ENCODE data around the gene STK10. TPM values are rescaled to one million over a fixed set of nuclear protein-coding genes. Genes with fewer than 3 reads are reported as not detected.

STK10 gene
- total and polyA plus RNA-seq, 2 of the 8 experiments (the other 6 are each of a cell fraction or from before 2014, with no cell fraction given), result 10.5 to 21.4 TPM

DNA sequence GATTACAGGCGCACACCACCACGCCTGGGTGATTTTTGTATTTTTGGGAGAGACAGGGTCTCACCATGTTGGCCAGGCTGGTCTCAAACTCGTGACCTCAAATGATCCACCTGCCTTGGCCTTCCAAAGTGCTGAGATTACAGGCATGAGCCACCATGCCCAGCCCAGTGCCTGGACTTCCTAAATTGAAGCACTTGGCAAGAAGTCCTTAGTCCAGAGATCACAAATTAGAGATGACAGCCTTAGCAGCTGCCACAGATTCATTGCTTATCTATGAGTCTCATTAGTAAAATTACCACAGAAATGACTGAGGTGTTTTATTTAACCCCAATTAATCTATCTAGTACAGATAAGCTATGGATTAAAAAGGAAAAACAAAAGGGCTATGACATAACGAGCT, 25.1 kb upstream of the STK10 start:
- DNase-seq (ENCODE audit: low read depth in 1 of 2, low spot score in 2 of 2) (no peak), FAIRE-seq (no peak)
- Histone ChIP-seq H3K9ac (replicated peaks in 1 of 4; ENCODE audit: extremely low read depth in 1 of 4, low read depth in 3 of 4, low read length in 3 of 4) (no peak overlapping the region), H3K27me3 (replicated peaks in 1 of 4; ENCODE audit: control insufficient read depth in 3 of 4, extremely low read depth in 1 of 4, insufficient read depth in 3 of 4, low read length in 3 of 4) (no peaks in the 10 kb centered on the region), H3K27ac (ENCODE audit: low read depth, low read length) (no peak overlapping the region), H4K91ac (replicated peaks; ENCODE audit: insufficient read length, low read length) (no peak overlapping the region), H2BK15ac (ENCODE audit: low read length) (no peak overlapping the region), H3K36me3 (ENCODE audit: control insufficient read depth in 2 of 4, insufficient read depth in 4 of 4, low read length in 3 of 4) (peaks cover 5 to 31% (median 16%) of the 10 kb centered on the region in 4 experiments), H2BK5ac (ENCODE audit: low read depth, low read length) (no peak overlapping the region), H3K18ac (ENCODE audit: extremely low read depth, low read length) (no peak overlapping the region), H3K23me2 (ENCODE audit: low read depth, low read length) (no peaks in the 10 kb centered on the region), H2AFZ (ENCODE audit: low read length) (no peak overlapping the region), H3K56ac (replicated peaks; ENCODE audit: insufficient read length, low read depth, low read length) (no peak overlapping the region), H2BK12ac (ENCODE audit: low read depth, low read length) (no peak overlapping the region), H4K20me1 (replicated peaks in 1 of 2; ENCODE audit: control insufficient read depth in 1 of 2, insufficient read depth in 2 of 2, low read length in 2 of 2) (peaks cover 0 to 3% of the 10 kb centered on the region in 2 experiments), H4K5ac (ENCODE audit: insufficient read length, low read depth, low read length) (no peak overlapping the region), H3K4me2 (ENCODE audit: insufficient read depth in 1 of 2, low read depth in 2 of 2, low read length in 2 of 2) (no peak overlapping the region), H3K14ac (ENCODE audit: insufficient read length) (no peak overlapping the region), H4K8ac (ENCODE audit: extremely low read depth, insufficient read depth, low read length) (no peak overlapping the region), H3K79me2 (ENCODE audit: control insufficient read depth in 1 of 2, insufficient read depth in 2 of 2, low read length in 2 of 2) (peaks cover 0 to 33% of the 10 kb centered on the region in 2 experiments; a peak in 3 of 4 replicates), H3K4ac (replicated peaks; ENCODE audit: insufficient read length, low read depth, low read length) (no peak overlapping the region), H3K79me1 (ENCODE audit: low read depth, low read length) (peaks cover 5% of the 10 kb centered on the region), H2BK120ac (replicated peaks; ENCODE audit: low read depth, low read length) (no peak overlapping the region), H2BK20ac (ENCODE audit: low read length) (no peak overlapping the region), H3K4me1 (replicated peaks in 1 of 4; ENCODE audit: control insufficient read depth in 3 of 4, insufficient read depth in 4 of 4, low read length in 3 of 4) (no peaks in the 10 kb centered on the region), H3K4me3 (ENCODE audit: extremely low read depth in 1 of 4, insufficient read depth in 2 of 4, low read depth in 3 of 4, low read length in 4 of 4) (no peak overlapping the region), H3K23ac (ENCODE audit: insufficient read length) (no peak overlapping the region), H3K9me3 (ENCODE audit: insufficient read depth in 2 of 2, low read depth in 1 of 2, low read length in 1 of 2) (no peaks in the 10 kb centered on the region), H2AK5ac (ENCODE audit: low read depth, low read length) (no peak overlapping the region)
- CTCF ChIA-PET (ENCODE audit: partially characterized antibody), result interaction anchor here (0.8 kb wide), 1 partner anchor 9 kb away, joined by 3 read pairs; no protein-coding TSS in a partner anchor
- POLR2A ChIA-PET (ENCODE audit: partially characterized antibody), result interaction anchor here (0.5 kb wide), 1 partner anchor 56 kb away, joined by 3 read pairs; no protein-coding TSS in a partner anchor
- WGBS, 2 experiments (ENCODE audit: extremely low coverage in 1 of 2, insufficient coverage in 1 of 2, insufficient read length in 1 of 2, insufficient replicate concordance in 2 of 2, low coverage in 1 of 2, low lambda C conversion rate in 2 of 2, missing lambda C conversion rate in 1 of 2), result 88% methylated on average over 4 of the region's 4 CpGs; no CpG with 5 or more reads in 1 of the 2 experiments
- no peak for TF ChIP-seq ASH2L (IDR thresholded peaks at IDR 0.05; ENCODE audit: low read length)
- no peak for TF ChIP-seq EP300 (IDR thresholded peaks at IDR 0.05; ENCODE audit: borderline replicate concordance in 1 of 2, low read depth in 2 of 2, low read length in 2 of 2)
- no peak for TF ChIP-seq GTF2F1 (IDR thresholded peaks at IDR 0.05; ENCODE audit: borderline replicate concordance, low read depth, low read length)
- no peak for TF ChIP-seq EZH2 (IDR thresholded peaks at IDR 0.05; ENCODE audit: low read depth, low read length, severe bottlenecking)
- TF ChIP-seq HDAC2 (IDR thresholded peaks at IDR 0.05; ENCODE audit: borderline replicate concordance in 1 of 2, low read depth in 2 of 2, low read length in 2 of 2), result no peak
- no peak for TF ChIP-seq RAD21 (IDR thresholded peaks at IDR 0.05 in 1 of 2, conservative IDR thresholded peaks at IDR 0.05 in 1 of 2; ENCODE audit: low read depth in 2 of 2, low read length in 2 of 2)
- no peak for TF ChIP-seq TCF12 (IDR thresholded peaks at IDR 0.05; ENCODE audit: low read depth, low read length)
- TF ChIP-seq TAF1 (IDR thresholded peaks at IDR 0.05; ENCODE audit: low read depth, low read length), result no peak
- no peak for TF ChIP-seq RBBP5 (IDR thresholded peaks at IDR 0.05; ENCODE audit: borderline replicate concordance, low read depth, low read length)
- no peak for TF ChIP-seq TAF7 (optimal IDR thresholded peaks at IDR 0.05; ENCODE audit: borderline replicate concordance, low read depth, low read length)

Measured in H1 (cell line).